ENCODE measurements around the gene NRXN3. TPM values are rescaled to one million over a fixed set of nuclear protein-coding genes. Genes with fewer than 3 reads are reported as not detected.

The NRXN3 gene
- total RNA-seq, 4 donors from 2014 or later, result 4.1 to 11.9 (median 5.8) TPM

DNA sequence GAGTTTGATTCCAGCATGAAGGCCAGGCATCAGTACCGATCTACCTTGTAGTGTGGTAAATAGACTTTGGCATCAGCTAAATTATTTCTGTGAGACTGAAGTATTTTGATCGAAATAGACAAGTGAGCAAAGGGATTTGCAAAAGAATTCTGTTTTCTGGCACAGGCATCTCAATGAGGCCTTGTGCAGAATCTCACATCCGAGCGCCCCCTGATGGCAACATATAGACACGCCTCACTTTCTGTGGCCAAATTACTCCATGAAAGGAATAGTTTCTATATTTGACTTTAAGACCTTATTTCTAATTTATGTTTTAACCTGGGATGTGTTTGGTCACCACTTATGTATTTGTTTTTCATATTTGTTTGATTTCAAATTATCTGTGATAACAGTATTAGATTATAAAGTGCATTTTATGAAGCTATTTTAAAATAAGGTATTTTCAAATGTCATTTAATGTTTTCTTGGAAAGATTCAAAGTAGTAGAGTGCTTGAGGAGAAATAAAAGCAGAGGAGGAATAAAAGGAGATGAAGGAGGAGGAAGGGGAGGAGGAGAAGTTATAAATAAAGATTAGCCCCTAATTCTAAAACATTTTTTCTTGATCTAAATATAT lies 731.9 kb downstream of the NRXN3 start:
- intact Hi-C loops (cut with DNase I; ENCODE audit: low total_unique reads) (no loop called here), in situ Hi-C loops (cut with MboI; ENCODE audit: low pct_ligation_motif_present in 1 of 4, low pct_unique_long_range_greater_than_20kb in 1 of 4, low sequenced_read_pairs in 3 of 4) (no loop called here)
- Histone ChIP-seq H3K36me3 (no peaks in the 10 kb centered on the region), H3K27ac (no peak overlapping the region), H3K4me3 (no peak overlapping the region), H3K27me3 (no peaks in the 10 kb centered on the region), H3K9me3 (no peaks in the 10 kb centered on the region), H3K4me1 (no peaks in the 10 kb centered on the region)
- TF ChIP-seq, protein P1, sequence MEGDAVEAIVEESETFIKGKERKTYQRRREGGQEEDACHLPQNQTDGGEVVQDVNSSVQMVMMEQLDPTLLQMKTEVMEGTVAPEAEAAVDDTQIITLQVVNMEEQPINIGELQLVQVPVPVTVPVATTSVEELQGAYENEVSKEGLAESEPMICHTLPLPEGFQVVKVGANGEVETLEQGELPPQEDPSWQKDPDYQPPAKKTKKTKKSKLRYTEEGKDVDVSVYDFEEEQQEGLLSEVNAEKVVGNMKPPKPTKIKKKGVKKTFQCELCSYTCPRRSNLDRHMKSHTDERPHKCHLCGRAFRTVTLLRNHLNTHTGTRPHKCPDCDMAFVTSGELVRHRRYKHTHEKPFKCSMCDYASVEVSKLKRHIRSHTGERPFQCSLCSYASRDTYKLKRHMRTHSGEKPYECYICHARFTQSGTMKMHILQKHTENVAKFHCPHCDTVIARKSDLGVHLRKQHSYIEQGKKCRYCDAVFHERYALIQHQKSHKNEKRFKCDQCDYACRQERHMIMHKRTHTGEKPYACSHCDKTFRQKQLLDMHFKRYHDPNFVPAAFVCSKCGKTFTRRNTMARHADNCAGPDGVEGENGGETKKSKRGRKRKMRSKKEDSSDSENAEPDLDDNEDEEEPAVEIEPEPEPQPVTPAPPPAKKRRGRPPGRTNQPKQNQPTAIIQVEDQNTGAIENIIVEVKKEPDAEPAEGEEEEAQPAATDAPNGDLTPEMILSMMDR (IDR thresholded peaks at IDR 0.05), result peak in 3 of 5 experiments; percentile 23 to 31 (median 26)
- TF ChIP-seq POLR2A (IDR thresholded peaks at IDR 0.05), result no peak
- TF ChIP-seq EP300 (IDR thresholded peaks at IDR 0.05; ENCODE audit: low read depth), result no peak
- no peak for TF ChIP-seq POLR2AphosphoS5 (IDR thresholded peaks at IDR 0.05)
- DNase-seq, result peak; percentile 15
- 10% methylated on average over 5 of the region's 5 CpGs for WGBS, 2 donors (ENCODE audit: low coverage in 1 of 2)

DNA sequence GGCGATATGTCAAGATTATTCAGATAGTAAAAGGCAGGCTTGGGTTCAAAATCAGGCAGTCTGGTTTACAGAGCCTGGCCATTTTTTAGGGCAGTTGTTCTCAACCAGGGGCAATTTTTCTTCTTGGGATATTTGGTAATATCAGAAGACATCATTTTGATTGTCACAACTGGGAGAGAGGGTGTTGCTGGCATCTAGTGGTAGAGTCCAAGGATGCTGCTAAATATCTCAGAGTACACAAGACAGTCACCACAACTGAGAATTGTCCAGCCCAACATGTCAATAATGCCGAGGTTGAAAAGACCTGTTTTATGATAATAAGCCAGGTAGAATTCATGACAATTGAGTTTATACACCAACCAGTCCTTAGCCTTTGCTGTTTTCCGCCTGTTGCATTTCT lies 733.9 kb downstream of the NRXN3 start:
- Histone ChIP-seq H3K27ac (no peak overlapping the region), H3K4me3 (no peak overlapping the region), H3K36me3 (no peaks in the 10 kb centered on the region), H3K9me3 (no peaks in the 10 kb centered on the region), H3K27me3 (no peaks in the 10 kb centered on the region), H3K4me1 (no peaks in the 10 kb centered on the region)
- no peak for DNase-seq
- 64 to 82% methylated on average over 2 to 3 of the region's 3 CpGs for WGBS, 2 donors (ENCODE audit: low coverage in 1 of 2)
- TF ChIP-seq POLR2A (IDR thresholded peaks at IDR 0.05), result no peak
- TF ChIP-seq POLR2AphosphoS5 (IDR thresholded peaks at IDR 0.05), result no peak
- TF ChIP-seq, protein P1 (IDR thresholded peaks at IDR 0.05), result no peak
- no peak for TF ChIP-seq EP300 (IDR thresholded peaks at IDR 0.05; ENCODE audit: low read depth)
- in situ Hi-C loops (cut with MboI; ENCODE audit: low pct_ligation_motif_present in 1 of 4, low pct_unique_long_range_greater_than_20kb in 1 of 4, low sequenced_read_pairs in 3 of 4), result no loop called here
- intact Hi-C loops (cut with DNase I; ENCODE audit: low total_unique reads), result no loop called here

DNA sequence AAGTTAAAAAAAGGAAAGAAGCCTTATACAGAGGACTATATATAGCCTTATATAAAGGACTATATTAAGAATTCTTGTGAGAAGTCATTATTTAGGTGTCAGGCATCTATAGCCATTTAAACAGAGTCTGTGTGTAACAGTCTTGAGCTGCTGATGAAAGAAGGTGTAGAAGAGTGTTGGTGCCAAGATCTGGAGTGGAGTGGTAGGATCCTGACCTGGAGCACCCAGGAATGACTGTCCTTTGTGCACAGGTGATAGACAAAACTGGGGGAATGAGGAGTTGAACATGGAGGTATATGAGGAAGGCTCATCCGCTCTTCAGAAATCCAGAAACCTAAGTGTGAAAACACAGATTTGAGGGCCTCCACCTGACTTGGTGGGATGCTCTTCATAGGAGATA lies 747.3 kb downstream of the NRXN3 start:
- TF ChIP-seq, protein P1 (IDR thresholded peaks at IDR 0.05), result no peak
- TF ChIP-seq POLR2AphosphoS5 (IDR thresholded peaks at IDR 0.05) (no peak), EP300 (IDR thresholded peaks at IDR 0.05; ENCODE audit: low read depth) (no peak), POLR2A (IDR thresholded peaks at IDR 0.05) (no peak)
- intact Hi-C loops (cut with DNase I; ENCODE audit: low total_unique reads) (no loop called here), in situ Hi-C loops (cut with MboI; ENCODE audit: low pct_ligation_motif_present in 1 of 4, low pct_unique_long_range_greater_than_20kb in 1 of 4, low sequenced_read_pairs in 3 of 4) (no loop called here)
- Histone ChIP-seq H3K9me3 (no peaks in the 10 kb centered on the region), H3K4me1 (no peaks in the 10 kb centered on the region), H3K27ac (no peak overlapping the region), H3K4me3 (no peak overlapping the region), H3K36me3 (no peaks in the 10 kb centered on the region), H3K27me3 (no peaks in the 10 kb centered on the region)
- WGBS, 2 donors (ENCODE audit: low coverage in 1 of 2), result 91% methylated on average over 1 of the region's 1 CpG; no CpG with 5 or more reads in 1 of the 2 donors
- no peak for DNase-seq

DNA sequence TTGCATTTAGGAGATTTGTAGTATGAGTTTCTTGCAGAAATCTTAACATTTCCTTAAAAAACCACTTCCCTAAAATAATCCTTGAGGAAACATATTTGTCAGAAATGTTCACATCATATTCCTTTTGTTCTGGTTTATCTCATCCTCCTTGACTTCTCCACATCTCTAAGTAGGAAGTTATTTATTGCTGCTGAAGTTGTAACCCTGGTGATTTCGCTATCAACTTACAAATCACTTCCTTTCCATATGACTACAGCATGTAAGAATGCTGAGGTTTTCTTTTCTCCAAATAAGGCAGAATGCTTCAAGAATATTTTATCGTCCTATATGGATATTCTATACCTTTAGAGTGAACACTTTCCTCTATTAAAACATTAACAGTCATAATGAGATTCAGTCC lies 751.7 kb downstream of the NRXN3 start:
- intact Hi-C loops (cut with DNase I; ENCODE audit: low total_unique reads), result no loop called here
- no peak for TF ChIP-seq EP300 (IDR thresholded peaks at IDR 0.05; ENCODE audit: low read depth)
- TF ChIP-seq POLR2A (IDR thresholded peaks at IDR 0.05), result no peak
- Histone ChIP-seq H3K36me3 (no peaks in the 10 kb centered on the region), H3K4me1 (no peaks in the 10 kb centered on the region), H3K27ac (no peak overlapping the region), H3K27me3 (no peaks in the 10 kb centered on the region), H3K4me3 (no peak overlapping the region), H3K9me3 (no peaks in the 10 kb centered on the region)
- in situ Hi-C loops (cut with MboI; ENCODE audit: low pct_ligation_motif_present in 1 of 4, low pct_unique_long_range_greater_than_20kb in 1 of 4, low sequenced_read_pairs in 3 of 4), result no loop called here
- 31 to 39% methylated on average over 2 of the region's 2 CpGs for WGBS, 2 donors (ENCODE audit: low coverage in 1 of 2)
- DNase-seq, result no peak

DNA sequence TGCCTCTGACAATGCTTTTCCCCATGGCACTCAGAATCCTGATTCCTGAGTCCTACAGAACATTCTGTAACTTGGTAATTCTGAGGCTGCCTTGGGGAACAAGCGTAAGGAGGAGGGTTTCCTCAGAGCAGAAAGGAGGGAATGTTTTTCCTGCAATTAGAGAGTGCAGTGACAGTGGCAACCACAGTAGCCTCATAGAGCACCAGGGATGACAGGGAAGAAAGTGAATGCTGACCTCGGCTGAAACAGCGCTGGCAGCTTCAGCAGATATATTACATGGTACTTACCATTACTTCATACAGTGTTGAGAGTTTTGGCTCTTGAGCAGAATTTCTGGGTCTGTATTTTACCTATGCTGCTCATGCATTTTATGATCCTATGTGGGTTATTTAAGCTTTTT lies 757.1 kb downstream of the NRXN3 start:
- intact Hi-C loops (cut with DNase I; ENCODE audit: low total_unique reads), result no loop called here
- WGBS, 2 donors (ENCODE audit: low coverage in 1 of 2), result 67 to 82% methylated on average over 3 of the region's 3 CpGs

More for the DNA sequence above, 757.1 kb downstream of the NRXN3 start:
- TF ChIP-seq EP300 (IDR thresholded peaks at IDR 0.05; ENCODE audit: low read depth) (no peak), POLR2AphosphoS5 (IDR thresholded peaks at IDR 0.05) (no peak), POLR2A (IDR thresholded peaks at IDR 0.05) (no peak)
- TF ChIP-seq, protein P1 (IDR thresholded peaks at IDR 0.05), result no peak
- H3K4me1 ChIP-seq, result no peaks in the 10 kb centered on the region
- no peaks in the 10 kb centered on the region for H3K36me3 ChIP-seq
- H3K27me3 ChIP-seq, result no peaks in the 10 kb centered on the region
- H3K4me3 ChIP-seq, result no peak overlapping the region
- no peak overlapping the region for H3K27ac ChIP-seq
- no peaks in the 10 kb centered on the region for H3K9me3 ChIP-seq
- no peak for DNase-seq
- in situ Hi-C loops (cut with MboI; ENCODE audit: low pct_ligation_motif_present in 1 of 4, low pct_unique_long_range_greater_than_20kb in 1 of 4, low sequenced_read_pairs in 3 of 4), result loop anchor here in 1 of 4 donors (25.0 kb wide), 1 partner anchor 1910 kb away; no protein-coding TSS in a partner anchor
